Measurements from ENCODE around the gene APEH. TPM values are rescaled to one million over a fixed set of nuclear protein-coding genes. Genes with fewer than 3 reads are reported as not detected.

Gene APEH
- total and polyA plus RNA-seq, 10 of the 15 experiments (the other 5 are each of a cell fraction or from before 2014, with no cell fraction given), result 74.4 to 214 (median 131) TPM

DNA sequence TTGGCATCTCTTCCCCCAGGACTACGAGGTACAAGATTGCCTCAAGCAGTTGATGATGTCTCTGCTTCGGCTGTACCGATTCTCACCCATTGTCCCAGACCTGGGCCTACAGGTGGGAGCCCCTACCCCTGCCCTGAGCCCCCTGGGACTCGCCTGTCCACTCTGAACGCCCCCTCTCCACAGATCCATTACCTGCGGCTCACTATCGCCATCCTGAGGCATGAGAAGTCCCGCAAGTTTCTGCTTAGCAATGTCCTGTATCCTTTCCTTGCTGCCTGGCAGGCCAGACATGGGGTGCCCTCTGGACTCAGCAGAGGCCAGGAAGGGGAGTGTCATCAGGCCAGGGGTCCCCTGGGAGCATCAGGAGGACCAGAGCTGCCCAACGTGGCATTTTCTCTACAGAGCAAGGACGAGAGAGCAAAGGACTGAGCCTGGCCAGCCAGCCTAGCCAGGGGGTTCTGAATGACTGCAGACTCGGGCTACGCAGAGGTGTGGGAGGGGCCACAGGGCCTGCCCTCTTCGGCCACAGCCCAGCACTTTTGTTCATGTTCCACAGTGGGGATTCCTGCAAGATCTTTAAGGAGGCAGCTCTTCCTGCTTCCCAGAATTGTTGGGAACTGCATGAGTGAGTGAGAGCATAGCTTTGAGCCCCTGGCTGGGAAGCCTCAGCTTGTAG lies 26.4 kb downstream of the APEH start:
- Histone ChIP-seq H3K4me3 (no peak overlapping the region), H3K4me2 (ENCODE audit: control insufficient read depth, insufficient read depth) (no peak overlapping the region), H3K27ac (ENCODE audit: control insufficient read depth, insufficient read depth) (no peak overlapping the region), H3K9ac (ENCODE audit: control insufficient read depth, insufficient read depth, low read length) (no peak overlapping the region), H2AFZ (ENCODE audit: control insufficient read depth, low read depth, low read length) (no peak overlapping the region), H4K20me1 (ENCODE audit: control insufficient read depth, insufficient read depth) (no peaks in the 10 kb centered on the region), H3K4me1 (ENCODE audit: control insufficient read depth, insufficient read depth, low read length) (no peaks in the 10 kb centered on the region), H3K27me3 (replicated peaks in 1 of 2; ENCODE audit: control insufficient read depth in 2 of 2, insufficient read depth in 2 of 2, low read length in 1 of 2) (no peaks in the 10 kb centered on the region), H3K79me2 (ENCODE audit: control insufficient read depth, insufficient read depth, low read length) (no peaks in the 10 kb centered on the region), H3K36me3 (ENCODE audit: control insufficient read depth in 2 of 2, insufficient read depth in 2 of 2, low read length in 1 of 2) (peaks cover 0 to 6% of the 10 kb centered on the region in 2 experiments; a peak in 3 of 4 replicates), H3K9me3 (replicated peaks; ENCODE audit: control insufficient read depth, insufficient read depth, low read length) (no peaks in the 10 kb centered on the region)
- DNase-seq (ENCODE audit: low read depth, low spot score) (no peak), ATAC-seq (no peak), FAIRE-seq (no peak)
- BruUV-seq (replicated peaks), result no TSS peak
- intact Hi-C loops (cut with micrococcal nuclease; ENCODE audit: unreplicated experiment), result no loop called here
- 60% methylated on average over 13 of the region's 13 CpGs for WGBS (ENCODE audit: insufficient coverage, insufficient replicate concordance, low lambda C conversion rate, missing lambda C conversion rate)
- in situ Hi-C loops (cut with MboI), result no loop called here
- SMC1A ChIA-PET (ENCODE audit: uncharacterized antibody, unreplicated experiment), result interaction anchor here (1.0 kb wide), 1 partner anchor 139 kb away, joined by 4 read pairs; no protein-coding TSS in a partner anchor
- CTCF ChIA-PET, result interaction anchor here (0.8 to 4.6 kb wide), 3 partner anchors 29 to 207 kb away, joined by 3 to 19 read pairs (median 4); no protein-coding TSS in a partner anchor
- POLR2A ChIA-PET, result no interaction called here
- TF ChIP-seq TAF1 (IDR thresholded peaks at IDR 0.05; ENCODE audit: borderline replicate concordance, low read depth, low read length), result no peak
- TF ChIP-seq CTCF (IDR thresholded peaks at IDR 0.05 in 2 of 3, conservative IDR thresholded peaks at IDR 0.05 in 1 of 3; ENCODE audit: control insufficient read depth in 2 of 3, extremely low read depth in 1 of 3, insufficient read depth in 1 of 3, low read depth in 3 of 3, low read length in 3 of 3), result peak in 1 of 3 experiments; percentile 10; a peak in 1 of 6 replicates
- RAD21 ChIA-PET (ENCODE audit: unreplicated experiment), result no interaction called here

Measured in GM12878 (cell line).